ENCODE results near the gene TDP2. TPM values are rescaled to one million over a fixed set of nuclear protein-coding genes. Genes with fewer than 3 reads are reported as not detected.
"Not testable (repeated sequence)": the region's sequence is repeated elsewhere in the genome, so short reads cannot be mapped to it uniquely, and the experiment has no call there.

TDP2 gene
- total RNA-seq, 1 experiment from 2014 or later, result 33.6 TPM

GRCh38 chr6:24683297-24684296 lies 16.9 kb upstream of the TDP2 start:
- TF ChIP-seq REST (IDR thresholded peaks at IDR 0.05; ENCODE audit: insufficient read depth in 1 of 2, low read depth in 2 of 2, low read length in 1 of 2), result no peak
- no peak for TF ChIP-seq TCF7L2 (IDR thresholded peaks at IDR 0.05; ENCODE audit: low read depth, low read length)
- TF ChIP-seq POLR2AphosphoS5 (IDR thresholded peaks at IDR 0.05; ENCODE audit: low read depth, low read length), result no peak
- no peak for TF ChIP-seq SIN3A (IDR thresholded peaks at IDR 0.05; ENCODE audit: borderline replicate concordance, insufficient read depth, low read depth, low read length)
- no peak for TF ChIP-seq CTCF (IDR thresholded peaks at IDR 0.05)
- ChIA-PET CTCF (no interaction called here), POLR2A (interaction anchor here (0.7 kb wide), 1 partner anchor 93 kb away, joined by 3 read pairs; no protein-coding TSS in a partner anchor)
- Histone ChIP-seq H3K27me3 (ENCODE audit: control insufficient read depth, insufficient read depth, low read length) (no peaks in the 10 kb centered on the region), H3K4me1 (ENCODE audit: control insufficient read depth, insufficient read depth, low read length) (no peaks in the 10 kb centered on the region), H3K27ac (ENCODE audit: low read length) (no peak overlapping the region), H3K36me3 (ENCODE audit: control insufficient read depth, insufficient read depth, low read length) (no peaks in the 10 kb centered on the region), H3K9me3 (ENCODE audit: control insufficient read depth, insufficient read depth, low read depth, low read length) (no peaks in the 10 kb centered on the region), H3K4me3 (ENCODE audit: low read depth in 2 of 2, low read length in 2 of 2) (no peak overlapping the region)
- in situ Hi-C loops (cut with HindIII; ENCODE audit: low pct_unique_long_range_greater_than_20kb, low sequenced_read_pairs) (no loop called here), intact Hi-C loops (cut with micrococcal nuclease; ENCODE audit: unreplicated experiment) (no loop called here)
- DNase-seq (ENCODE audit: low read depth, low spot score) (no peak), ATAC-seq (no peak)
- BruUV-seq (replicated peaks), result no TSS peak

- ATAC-seq (no peak), DNase-seq (ENCODE audit: low read depth, low spot score) (no peak)
- in situ Hi-C loops (cut with HindIII; ENCODE audit: low pct_unique_long_range_greater_than_20kb, low sequenced_read_pairs) (no loop called here), intact Hi-C loops (cut with micrococcal nuclease; ENCODE audit: unreplicated experiment) (no loop called here)
- Histone ChIP-seq H3K4me3 (ENCODE audit: low read depth in 2 of 2, low read length in 2 of 2) (no peak overlapping the region), H3K9me3 (ENCODE audit: control insufficient read depth, insufficient read depth, low read depth, low read length) (no peaks in the 10 kb centered on the region), H3K4me1 (ENCODE audit: control insufficient read depth, insufficient read depth, low read length) (no peaks in the 10 kb centered on the region), H3K27me3 (ENCODE audit: control insufficient read depth, insufficient read depth, low read length) (no peaks in the 10 kb centered on the region), H3K27ac (ENCODE audit: low read length) (no peak overlapping the region), H3K36me3 (ENCODE audit: control insufficient read depth, insufficient read depth, low read length) (no peaks in the 10 kb centered on the region)
- TF ChIP-seq SIN3A (IDR thresholded peaks at IDR 0.05; ENCODE audit: borderline replicate concordance, insufficient read depth, low read depth, low read length), result no peak
- no peak for TF ChIP-seq TCF7L2 (IDR thresholded peaks at IDR 0.05; ENCODE audit: low read depth, low read length)
- no peak for TF ChIP-seq CTCF (IDR thresholded peaks at IDR 0.05)
- TF ChIP-seq REST (IDR thresholded peaks at IDR 0.05; ENCODE audit: insufficient read depth in 1 of 2, low read depth in 2 of 2, low read length in 1 of 2), result no peak
- no peak for TF ChIP-seq POLR2AphosphoS5 (IDR thresholded peaks at IDR 0.05; ENCODE audit: low read depth, low read length)
- ChIA-PET CTCF (no interaction called here), POLR2A (no interaction called here)
- no TSS peak for BruUV-seq (replicated peaks)
Observed at GRCh38 chr6:24680582-24680981, 13.9 kb upstream of the TDP2 start.

- H3K27ac ChIP-seq (ENCODE audit: low read length); H3K27me3 ChIP-seq (ENCODE audit: control insufficient read depth, insufficient read depth, low read length); H3K4me3 ChIP-seq (ENCODE audit: low read depth in 2 of 2, low read length in 2 of 2); H3K36me3 ChIP-seq (ENCODE audit: control insufficient read depth, insufficient read depth, low read length); intact Hi-C loops (cut with micrococcal nuclease; ENCODE audit: unreplicated experiment); CTCF ChIA-PET; in situ Hi-C loops (cut with HindIII; ENCODE audit: low pct_unique_long_range_greater_than_20kb, low sequenced_read_pairs); POLR2A ChIA-PET; DNase-seq (ENCODE audit: low read depth, low spot score); BruUV-seq (replicated peaks); H3K4me1 ChIP-seq (ENCODE audit: control insufficient read depth, insufficient read depth, low read length); H3K9me3 ChIP-seq (ENCODE audit: control insufficient read depth, insufficient read depth, low read depth, low read length); ATAC-seq: not testable (repeated sequence)
Observed at GRCh38 chr6:24678792-24679352, 12.2 kb upstream of the TDP2 start.
